Stimulated activated CD8-positive, alpha-beta memory T cell treated with anti-CD3 and anti-CD28 coated beads, Interleukin-4, amount 100 ng/mL, for 48 hours (primary cell): ENCODE results near the gene PROM1.

Source experiments
- DNase-seq: peaks from one replicate; pipeline ENCODE4 v3.0.0-alpha.2; 2020

Gene PROM1

GRCh38 chr4:16056681-16057385 is 27.0 kb downstream of the PROM1 start:
- DNase-seq: no peak

- no peak for DNase-seq
Observed at GRCh38 chr4:16055873-16056272, 27.9 kb downstream of the PROM1 start.

- DNase-seq: no peak
Observed at GRCh38 chr4:16055471-16055870, 28.4 kb downstream of the PROM1 start.

- no peak for DNase-seq
Observed at GRCh38 chr4:16052939-16053338, 30.9 kb downstream of the PROM1 start.

- no peak for DNase-seq
Observed at GRCh38 chr4:16051980-16052379, 31.8 kb downstream of the PROM1 start.

- no peak for DNase-seq
Observed at GRCh38 chr4:16051132-16051531, 32.7 kb downstream of the PROM1 start.

GRCh38 chr4:16050669-16051068 is 33.2 kb downstream of the PROM1 start:
- no peak for DNase-seq

GRCh38 chr4:16048619-16049419 is 35.0 kb downstream of the PROM1 start:
- DNase-seq: no peak

- no peak for DNase-seq
Observed at GRCh38 chr4:16045687-16046086, 38.1 kb downstream of the PROM1 start.

GRCh38 chr4:16043642-16044498 is 40.0 kb downstream of the PROM1 start:
- DNase-seq: no peak

GRCh38 chr4:16039139-16039538 is 44.7 kb downstream of the PROM1 start:
- DNase-seq: no peak

- no peak for DNase-seq
Observed at GRCh38 chr4:16037901-16038300, 45.9 kb downstream of the PROM1 start.

GRCh38 chr4:16035843-16036242 is 48.0 kb downstream of the PROM1 start:
- no peak for DNase-seq

GRCh38 chr4:16034010-16034748 is 49.6 kb downstream of the PROM1 start:
- DNase-seq: no peak

- no peak for DNase-seq
Observed at GRCh38 chr4:16032396-16032770, 51.4 kb downstream of the PROM1 start.

GRCh38 chr4:16031546-16032395 is 52.1 kb downstream of the PROM1 start:
- DNase-seq: no peak

GRCh38 chr4:16029886-16030285 is 53.9 kb downstream of the PROM1 start:
- no peak for DNase-seq

GRCh38 chr4:16029262-16029661 is 54.6 kb downstream of the PROM1 start:
- DNase-seq: no peak

GRCh38 chr4:16027626-16028025 is 56.2 kb downstream of the PROM1 start:
- no peak for DNase-seq

- DNase-seq: no peak
Observed at GRCh38 chr4:16027114-16027513, 56.7 kb downstream of the PROM1 start.

GRCh38 chr4:16026160-16026761 is 57.6 kb downstream of the PROM1 start:
- DNase-seq: no peak
